Fibroblast of mammary gland (primary cell): ENCODE results near the gene ING5.

Source experiments
- DNase-seq: peaks from one replicate; pipeline ENCODE4 v3.0.0-alpha.2; 2010; ENCODE audit warnings: low read depth
- H3K4me3 ChIP-seq: 2 replicates; pipeline ENCODE4 v1.5.1; 2011; ENCODE audit warnings: low read depth, mild to moderate bottlenecking, low read length, moderate library complexity; ENCODE audit not compliant: control insufficient read depth
- CTCF ChIP-seq: conservative IDR thresholded peaks from 2 replicates; pipeline ENCODE4 v1.5.1; 2011; ENCODE audit warnings: low read depth, low read length, inconsistent platforms; ENCODE audit not compliant: control insufficient read depth, insufficient read depth

The ING5 gene

GRCh38 chr2:241764275-241765241 lies 62.7 kb downstream of the ING5 start:
- no peak for TF ChIP-seq CTCF
- DNase-seq: no peak
- H3K4me3 ChIP-seq: no peak overlapping the region

- no peak for DNase-seq
- TF ChIP-seq CTCF: no peak
- no peak overlapping the region for H3K4me3 ChIP-seq
Observed at GRCh38 chr2:241767464-241768250, 65.8 kb downstream of the ING5 start.

GRCh38 chr2:241768251-241768711 lies 66.4 kb downstream of the ING5 start:
- no peak for TF ChIP-seq CTCF
- H3K4me3 ChIP-seq: no peak overlapping the region
- DNase-seq: no peak

- no peak overlapping the region for H3K4me3 ChIP-seq
- no peak for DNase-seq
- TF ChIP-seq CTCF: no peak
Observed at GRCh38 chr2:241768850-241769249, 67.0 kb downstream of the ING5 start.

- H3K4me3 ChIP-seq: no peak overlapping the region
- no peak for DNase-seq
- no peak for TF ChIP-seq CTCF
Observed at GRCh38 chr2:241769819-241770184, 68.0 kb downstream of the ING5 start.

- no peak for DNase-seq
- H3K4me3 ChIP-seq: no peak overlapping the region
- no peak for TF ChIP-seq CTCF
Observed at GRCh38 chr2:241770185-241770935, 68.5 kb downstream of the ING5 start.
